Prostate gland (tissue), 2 donors: ENCODE measurements around the gene NPB. TPM values are rescaled to one million over a fixed set of nuclear protein-coding genes. Genes with fewer than 3 reads are reported as not detected.

Experiments used
- DNase-seq: peaks from one replicate; pipeline ENCODE4 v3.0.0-alpha.2; 2019; ENCODE audit warnings: low spot score
- H3K27ac ChIP-seq, 2 donors: fragments of 200-600 bp; sonication (generic); 2 replicates each; pipeline ENCODE4 v1.5.1; 2017 to 2019
- H3K27me3 ChIP-seq: fragments of 200-600 bp; sonication (generic); replicated peaks from 2 replicates; pipeline ENCODE4 v1.5.1; 2019; ENCODE audit not compliant: insufficient read depth
- H3K36me3 ChIP-seq, 2 donors: fragments of 200-600 bp; sonication (generic); 1 replicate in 1 of 2; 2 replicates in 1 of 2; pipeline versions ENCODE4 v1.5.1 to v1.8.1; 2017 to 2019
- H3K4me1 ChIP-seq: fragments of 200-600 bp; sonication (generic); replicated peaks from 2 replicates; pipeline ENCODE4 v1.5.1; 2019
- H3K4me3 ChIP-seq, 2 donors: fragments of 200-600 bp; sonication (generic); 2 replicates each; pipeline ENCODE4 v1.5.1; 2017 to 2019
- H3K9me3 ChIP-seq: fragments of 200-600 bp; sonication (generic); 2 replicates; pipeline ENCODE4 v1.5.1; 2017
- CTCF ChIP-seq, 4 experiments: fragments of 200-600 bp in 2 of 4; fragments of 450-650 bp in 2 of 4; sonication (generic) in 2 of 4; IDR thresholded peaks; 1 replicate in 3 of 4; 2 replicates in 1 of 4; pipeline ENCODE4 v1.5.1; 2016 to 2019; ENCODE audit warnings: antibody characterized with exemption in 4 of 4, mild to moderate bottlenecking in 2 of 4, moderate library complexity in 2 of 4
- POLR2A ChIP-seq: fragments of 450-650 bp; IDR thresholded peaks from one replicate; pipeline ENCODE4 v1.6.1; 2016; ENCODE audit warnings: antibody characterized with exemption, mild to moderate bottlenecking
- POLR2AphosphoS5 ChIP-seq: sonication (generic); formaldehyde crosslinking; IDR thresholded peaks from one replicate; pipeline ENCODE4 v1.6.1; 2017; ENCODE audit warnings: antibody characterized with exemption
- WGBS: methylation state at CpG from one replicate; pipeline ENCODE4 v1.1.5; 2018; 5-methylcytosine and 5-hydroxymethylcytosine counted together
- intact Hi-C: fragments of 100-400 bp; cut with DNase I; formaldehyde crosslinking; loops from one replicate; pipeline ENCODE4 v1.14.2; 2022
- total RNA-seq, 2 donors: library from RNA; depleted of rRNA; stranded (reverse); fragments of >200 nt; gene quantifications; one replicate each; pipeline ENCODE4 v1.1.0, GENCODE V29; 2016

NPB gene
- total RNA-seq, 2 donors from 2014 or later = 9.8 to 10.9 TPM

GRCh38 chr17:81867991-81868673, 33.9 kb upstream of the NPB start:
- intact Hi-C loops = no loop called here
- no peak for DNase-seq
- peak overlapping the region; percentile 90 to 96 for H3K27ac ChIP-seq

GRCh38 chr17:81868674-81869220, 33.3 kb upstream of the NPB start:
- H3K36me3 ChIP-seq = peaks cover 0 to 10% of the 10 kb centered on the region in 2 donors
- H3K4me3 ChIP-seq = peak overlapping the region in 1 of 2 donors; percentile 95
- no peak for DNase-seq
- no peaks in the 10 kb centered on the region for H3K27me3 ChIP-seq
- H3K4me1 ChIP-seq = peaks cover 21% of the 10 kb centered on the region
- peak overlapping the region; percentile 90 to 96 for H3K27ac ChIP-seq
- no peaks in the 10 kb centered on the region for H3K9me3 ChIP-seq
- intact Hi-C loops = no loop called here
- no peak for TF ChIP-seq POLR2A
- TF ChIP-seq POLR2AphosphoS5 = no peak
- no peak for TF ChIP-seq CTCF (IDR thresholded peaks at IDR 0.05)
- WGBS = 53% methylated on average over 25 of the region's 30 CpGs

More at GRCh38 chr17:81867991-81868673, 33.9 kb upstream of the NPB start:
- 56% methylated on average over 23 of the region's 28 CpGs for WGBS
- no peak for TF ChIP-seq POLR2AphosphoS5
- TF ChIP-seq POLR2A = no peak
- TF ChIP-seq CTCF (IDR thresholded peaks at IDR 0.05) = no peak
- H3K36me3 ChIP-seq = peaks cover 0 to 10% of the 10 kb centered on the region in 2 donors
- H3K9me3 ChIP-seq = no peaks in the 10 kb centered on the region
- H3K27me3 ChIP-seq = no peaks in the 10 kb centered on the region
- peaks cover 21% of the 10 kb centered on the region for H3K4me1 ChIP-seq
- no peak overlapping the region for H3K4me3 ChIP-seq

GRCh38 chr17:81869221-81870130, 32.6 kb upstream of the NPB start:
- peaks cover 21% of the 10 kb centered on the region for H3K4me1 ChIP-seq
- DNase-seq = no peak
- TF ChIP-seq POLR2A (no peak), CTCF (IDR thresholded peaks at IDR 0.05) (peak; percentile 71 to 89 (median 74)), POLR2AphosphoS5 (no peak)
- no peaks in the 10 kb centered on the region for H3K27me3 ChIP-seq
- peaks cover 0 to 10% of the 10 kb centered on the region in 2 donors for H3K36me3 ChIP-seq
- no peaks in the 10 kb centered on the region for H3K9me3 ChIP-seq
- H3K27ac ChIP-seq = peak overlapping the region; percentile 90 to 96
- WGBS = 37% methylated on average over 48 of the region's 52 CpGs
- peak overlapping the region; percentile 69 to 95 for H3K4me3 ChIP-seq
- intact Hi-C loops = no loop called here

GRCh38 chr17:81870131-81870980, 31.7 kb upstream of the NPB start:
- WGBS = 5% methylated on average over 30 of the region's 65 CpGs

More at GRCh38 chr17:81870131-81870980, 31.7 kb upstream of the NPB start:
- Histone ChIP-seq H3K4me3 (peak overlapping the region; percentile 69 to 95), H3K27ac (peak overlapping the region; percentile 90 to 96), H3K9me3 (no peaks in the 10 kb centered on the region), H3K4me1 (peaks cover 21% of the 10 kb centered on the region), H3K27me3 (no peaks in the 10 kb centered on the region), H3K36me3 (peaks cover 0 to 10% of the 10 kb centered on the region in 2 donors)
- no peak for TF ChIP-seq CTCF (IDR thresholded peaks at IDR 0.05)
- TF ChIP-seq POLR2AphosphoS5 = no peak
- no peak for TF ChIP-seq POLR2A
- intact Hi-C loops = no loop called here
- no peak for DNase-seq
